ENCODE measurements around the gene ZBTB46. TPM values are rescaled to one million over a fixed set of nuclear protein-coding genes. Genes with fewer than 3 reads are reported as not detected.

Gene ZBTB46
- total RNA-seq, 2 experiments from 2014 or later = 0.67 to 1.3 TPM

GRCh38 chr20:63808145-63808724 is 22.8 kb downstream of the ZBTB46 start:
- CTCF ChIA-PET (ENCODE audit: unreplicated experiment) = no interaction called here
- intact Hi-C loops (cut with micrococcal nuclease; ENCODE audit: unreplicated experiment) = no loop called here

GRCh38 chr20:63807654-63808053 is 23.4 kb downstream of the ZBTB46 start:
- BruUV-seq (replicated peaks) = no TSS peak
- DNase-seq (ENCODE audit: low spot score) = no peak
- no peak overlapping the region for H3K4me3 ChIP-seq (ENCODE audit: low read depth, low read length, poor library complexity, severe bottlenecking)
- no peaks in the 10 kb centered on the region for H3K79me2 ChIP-seq (ENCODE audit: insufficient read depth, low read depth, low read length)
- CTCF ChIA-PET (ENCODE audit: unreplicated experiment) = no interaction called here
- no peak overlapping the region for H3K4me2 ChIP-seq (ENCODE audit: low read length)
- no peak overlapping the region for H3K27ac ChIP-seq (ENCODE audit: low read depth, low read length, poor library complexity, severe bottlenecking)
- no peaks in the 10 kb centered on the region for H3K9me2 ChIP-seq (ENCODE audit: insufficient read depth, low read length)
- H3K9me3 ChIP-seq (ENCODE audit: low read length) = no peaks in the 10 kb centered on the region
- H4K20me1 ChIP-seq (ENCODE audit: insufficient read depth, low read length) = no peaks in the 10 kb centered on the region
- no peak overlapping the region for H2AFZ ChIP-seq (ENCODE audit: low read length)
- TF ChIP-seq EZH2phosphoT487 (IDR thresholded peaks at IDR 0.05; ENCODE audit: borderline replicate concordance, low read depth, low read length) = no peak
- no peak for TF ChIP-seq CTCF (conservative IDR thresholded peaks at IDR 0.05; ENCODE audit: low read length)
- intact Hi-C loops (cut with micrococcal nuclease; ENCODE audit: unreplicated experiment) = no loop called here
- POLR2A ChIA-PET = no interaction called here
- no peaks in the 10 kb centered on the region for H3K4me1 ChIP-seq (ENCODE audit: insufficient read depth, low read length, poor library complexity, severe bottlenecking)
- H3K36me3 ChIP-seq (ENCODE audit: insufficient read depth, low read length) = no peaks in the 10 kb centered on the region

More at GRCh38 chr20:63808145-63808724, 22.8 kb downstream of the ZBTB46 start:
- no peak overlapping the region for H3K27ac ChIP-seq (ENCODE audit: low read depth, low read length, poor library complexity, severe bottlenecking)
- no peaks in the 10 kb centered on the region for H3K36me3 ChIP-seq (ENCODE audit: insufficient read depth, low read length)
- no peaks in the 10 kb centered on the region for H3K9me3 ChIP-seq (ENCODE audit: low read length)
- TF ChIP-seq EZH2phosphoT487 (IDR thresholded peaks at IDR 0.05; ENCODE audit: borderline replicate concordance, low read depth, low read length) (no peak), CTCF (conservative IDR thresholded peaks at IDR 0.05; ENCODE audit: low read length) (no peak)
- no peaks in the 10 kb centered on the region for H4K20me1 ChIP-seq (ENCODE audit: insufficient read depth, low read length)
- no TSS peak for BruUV-seq (replicated peaks)
- H3K4me2 ChIP-seq (ENCODE audit: low read length) = no peak overlapping the region
- no peaks in the 10 kb centered on the region for H3K4me1 ChIP-seq (ENCODE audit: insufficient read depth, low read length, poor library complexity, severe bottlenecking)
- H3K79me2 ChIP-seq (ENCODE audit: insufficient read depth, low read depth, low read length) = no peaks in the 10 kb centered on the region
- no peak overlapping the region for H2AFZ ChIP-seq (ENCODE audit: low read length)
- no peak overlapping the region for H3K4me3 ChIP-seq (ENCODE audit: low read depth, low read length, poor library complexity, severe bottlenecking)
- no peaks in the 10 kb centered on the region for H3K9me2 ChIP-seq (ENCODE audit: insufficient read depth, low read length)
- POLR2A ChIA-PET = no interaction called here
- DNase-seq (ENCODE audit: low spot score) = no peak

- TF ChIP-seq EZH2phosphoT487 (IDR thresholded peaks at IDR 0.05; ENCODE audit: borderline replicate concordance, low read depth, low read length) (no peak), CTCF (conservative IDR thresholded peaks at IDR 0.05; ENCODE audit: low read length) (no peak)
Measured at GRCh38 chr20:63804308-63804636, 26.8 kb downstream of the ZBTB46 start.

More at GRCh38 chr20:63804308-63804636, 26.8 kb downstream of the ZBTB46 start:
- H3K79me2 ChIP-seq (ENCODE audit: insufficient read depth, low read depth, low read length) = no peaks in the 10 kb centered on the region
- no peak overlapping the region for H3K4me2 ChIP-seq (ENCODE audit: low read length)
- H4K20me1 ChIP-seq (ENCODE audit: insufficient read depth, low read length) = no peaks in the 10 kb centered on the region
- no peak overlapping the region for H2AFZ ChIP-seq (ENCODE audit: low read length)
- no peak for DNase-seq (ENCODE audit: low spot score)
- no peak overlapping the region for H3K4me3 ChIP-seq (ENCODE audit: low read depth, low read length, poor library complexity, severe bottlenecking)
- intact Hi-C loops (cut with micrococcal nuclease; ENCODE audit: unreplicated experiment) = no loop called here
- CTCF ChIA-PET (ENCODE audit: unreplicated experiment) = no interaction called here
- H3K9me3 ChIP-seq (ENCODE audit: low read length) = no peaks in the 10 kb centered on the region
- no peak overlapping the region for H3K27ac ChIP-seq (ENCODE audit: low read depth, low read length, poor library complexity, severe bottlenecking)
- no peaks in the 10 kb centered on the region for H3K36me3 ChIP-seq (ENCODE audit: insufficient read depth, low read length)
- BruUV-seq (replicated peaks) = no TSS peak
- POLR2A ChIA-PET = no interaction called here
- no peaks in the 10 kb centered on the region for H3K9me2 ChIP-seq (ENCODE audit: insufficient read depth, low read length)
- H3K4me1 ChIP-seq (ENCODE audit: insufficient read depth, low read length, poor library complexity, severe bottlenecking) = no peaks in the 10 kb centered on the region

Data from OCI-LY7 (cell line).